ENCODE measurements around the gene CCDC187.

The CCDC187 gene

DNA sequence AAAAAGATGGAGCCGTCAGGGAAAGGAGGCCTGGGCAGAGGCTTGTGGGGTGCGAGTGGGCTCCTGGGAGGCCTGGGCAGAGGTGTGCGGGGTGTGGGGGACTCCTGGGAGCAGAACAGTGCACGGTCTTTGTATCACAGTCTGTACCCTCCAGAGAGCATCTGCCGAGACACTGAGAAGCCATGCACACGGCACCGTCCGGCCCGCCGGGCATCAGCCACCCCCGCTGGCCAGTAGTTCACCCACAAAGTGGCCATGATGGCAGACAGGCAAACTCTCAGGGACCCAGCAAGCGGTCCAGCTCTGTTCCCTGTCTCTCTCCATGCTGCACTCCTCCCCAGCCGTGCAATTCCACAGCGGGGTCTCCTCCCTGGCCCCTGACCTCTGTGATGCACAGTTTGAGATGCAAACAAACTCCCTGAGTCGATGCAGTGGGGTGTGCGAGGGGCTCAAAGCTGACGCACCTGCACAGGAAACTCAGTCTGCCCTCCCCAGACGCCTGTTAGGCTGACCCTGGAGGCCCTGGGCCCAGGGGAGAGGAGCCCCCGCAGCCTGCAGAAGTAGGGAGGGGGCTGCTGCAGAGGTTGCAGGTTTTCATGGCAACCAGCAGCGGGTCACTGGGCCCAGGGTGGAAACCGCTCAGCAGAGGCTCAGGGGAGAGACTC lies 14.3 kb upstream of the CCDC187 start:
- H3K27me3 ChIP-seq (ENCODE audit: control insufficient read depth, insufficient read depth, low read length): no peaks in the 10 kb centered on the region
- no peak overlapping the region for H3K4me3 ChIP-seq (ENCODE audit: low read depth, low read length)
- H3K9ac ChIP-seq (ENCODE audit: low read depth, low read length): no peak overlapping the region
- no peak overlapping the region for H3K27ac ChIP-seq (ENCODE audit: low read depth, low read length)
- no peaks in the 10 kb centered on the region for H3K36me3 ChIP-seq (ENCODE audit: control insufficient read depth, insufficient read depth, low read length)
- H3K9me3 ChIP-seq (ENCODE audit: control insufficient read depth, insufficient read depth, low read length): peaks cover 12% of the 10 kb centered on the region
- H3K4me1 ChIP-seq (ENCODE audit: control insufficient read depth, insufficient read depth, low read length): no peaks in the 10 kb centered on the region

DNA sequence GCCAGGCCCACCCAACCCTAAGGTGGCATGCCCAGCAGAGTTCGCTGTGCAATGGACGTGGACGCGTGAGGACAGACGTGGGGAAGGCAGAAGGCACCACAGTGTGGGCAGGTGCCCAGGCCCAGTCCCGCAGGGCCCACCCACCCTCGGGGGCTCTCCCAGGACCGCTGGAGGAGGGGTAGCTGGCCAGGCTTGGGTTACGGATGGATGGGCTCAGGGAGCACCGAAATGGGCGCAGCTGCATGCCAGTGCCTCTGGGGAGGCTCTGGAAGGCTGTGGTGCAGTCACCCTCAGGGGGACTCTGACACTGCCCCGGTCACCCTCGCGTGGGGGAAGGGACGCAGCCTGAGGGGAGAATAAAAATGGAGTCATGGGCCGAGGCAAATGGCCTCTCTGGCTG lies 13.8 kb upstream of the CCDC187 start:
- Histone ChIP-seq H3K36me3 (ENCODE audit: control insufficient read depth, insufficient read depth, low read length) (no peaks in the 10 kb centered on the region), H3K9ac (ENCODE audit: low read depth, low read length) (no peak overlapping the region), H3K9me3 (ENCODE audit: control insufficient read depth, insufficient read depth, low read length) (peaks cover 12% of the 10 kb centered on the region), H3K27me3 (ENCODE audit: control insufficient read depth, insufficient read depth, low read length) (no peaks in the 10 kb centered on the region), H3K27ac (ENCODE audit: low read depth, low read length) (no peak overlapping the region), H3K4me3 (ENCODE audit: low read depth, low read length) (no peak overlapping the region), H3K4me1 (ENCODE audit: control insufficient read depth, insufficient read depth, low read length) (no peaks in the 10 kb centered on the region)

DNA sequence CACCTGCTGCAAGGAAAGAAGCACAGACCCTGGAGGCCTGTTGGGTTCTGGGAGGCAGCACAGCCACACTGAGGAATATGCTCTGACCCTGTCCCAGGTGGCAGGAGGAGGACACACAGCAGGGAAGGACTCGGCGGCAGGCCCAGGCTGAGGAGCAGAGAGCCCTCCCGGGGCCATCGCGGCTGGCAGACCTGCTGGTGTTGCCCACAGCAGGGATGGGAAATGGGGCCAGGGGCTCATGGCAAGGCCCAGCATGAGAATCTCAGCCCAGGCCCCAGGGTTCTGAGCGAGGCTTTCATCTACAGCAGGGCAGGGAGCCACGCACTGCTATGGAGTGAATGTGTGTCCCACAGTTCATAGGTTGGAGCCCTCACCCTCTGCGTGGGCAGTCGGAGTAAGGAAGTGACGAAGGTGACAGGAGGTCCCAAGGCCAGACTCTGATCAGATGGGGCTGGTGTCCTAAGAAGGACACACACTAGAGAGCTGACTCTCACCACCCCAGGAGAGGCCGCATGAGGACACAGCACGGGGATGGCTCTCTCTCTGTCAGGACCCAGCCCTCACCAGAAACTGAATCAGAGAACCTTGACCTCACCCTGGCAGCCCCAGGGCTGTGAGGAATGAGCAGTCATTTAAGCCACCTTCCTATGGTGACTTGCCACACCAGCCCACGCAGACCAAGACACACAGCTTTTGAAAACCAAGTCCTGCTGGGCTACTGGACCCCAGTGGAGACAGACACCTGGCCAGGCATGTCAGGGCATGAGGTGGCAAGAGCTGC lies 13.2 kb upstream of the CCDC187 start:
- no peaks in the 10 kb centered on the region for H3K36me3 ChIP-seq (ENCODE audit: control insufficient read depth, insufficient read depth, low read length)
- no peak overlapping the region for H3K4me3 ChIP-seq (ENCODE audit: low read depth, low read length)
- H3K4me1 ChIP-seq (ENCODE audit: control insufficient read depth, insufficient read depth, low read length): no peaks in the 10 kb centered on the region
- peaks cover 12% of the 10 kb centered on the region for H3K9me3 ChIP-seq (ENCODE audit: control insufficient read depth, insufficient read depth, low read length)
- H3K27ac ChIP-seq (ENCODE audit: low read depth, low read length): no peak overlapping the region
- no peak overlapping the region for H3K9ac ChIP-seq (ENCODE audit: low read depth, low read length)
- H3K27me3 ChIP-seq (ENCODE audit: control insufficient read depth, insufficient read depth, low read length): no peaks in the 10 kb centered on the region

DNA sequence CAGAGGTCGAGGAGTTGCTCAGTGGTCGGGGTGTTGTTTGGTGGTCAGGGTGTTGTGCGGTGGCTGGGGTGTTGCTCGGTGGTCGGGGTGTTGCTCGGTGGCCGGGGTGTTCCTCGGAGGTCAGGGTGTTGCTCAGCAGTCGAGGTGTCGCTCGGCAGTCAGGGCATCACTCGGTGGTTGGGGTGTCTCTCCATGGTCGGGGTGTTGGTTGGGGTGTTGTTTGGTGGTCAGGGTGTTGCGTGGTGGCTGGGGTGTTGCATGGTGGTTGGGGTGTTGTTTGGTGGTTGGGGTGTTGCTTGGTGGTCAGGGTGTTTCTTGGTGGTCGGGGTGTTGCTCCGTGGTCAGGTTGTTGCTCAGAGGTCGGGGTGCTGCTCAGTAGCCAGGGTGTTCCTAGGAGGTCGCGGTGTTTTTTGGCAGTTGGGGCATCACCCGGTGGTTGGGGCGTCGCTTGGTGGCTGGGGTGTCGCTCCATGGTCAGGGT lies 12.4 kb upstream of the CCDC187 start:
- H3K4me3 ChIP-seq (ENCODE audit: low read depth, low read length): no peak overlapping the region
- H3K9me3 ChIP-seq (ENCODE audit: control insufficient read depth, insufficient read depth, low read length): peaks cover 12% of the 10 kb centered on the region
- no peak overlapping the region for H3K9ac ChIP-seq (ENCODE audit: low read depth, low read length)
- no peak overlapping the region for H3K27ac ChIP-seq (ENCODE audit: low read depth, low read length)
- no peaks in the 10 kb centered on the region for H3K27me3 ChIP-seq (ENCODE audit: control insufficient read depth, insufficient read depth, low read length)
- no peaks in the 10 kb centered on the region for H3K4me1 ChIP-seq (ENCODE audit: control insufficient read depth, insufficient read depth, low read length)
- no peaks in the 10 kb centered on the region for H3K36me3 ChIP-seq (ENCODE audit: control insufficient read depth, insufficient read depth, low read length)

DNA sequence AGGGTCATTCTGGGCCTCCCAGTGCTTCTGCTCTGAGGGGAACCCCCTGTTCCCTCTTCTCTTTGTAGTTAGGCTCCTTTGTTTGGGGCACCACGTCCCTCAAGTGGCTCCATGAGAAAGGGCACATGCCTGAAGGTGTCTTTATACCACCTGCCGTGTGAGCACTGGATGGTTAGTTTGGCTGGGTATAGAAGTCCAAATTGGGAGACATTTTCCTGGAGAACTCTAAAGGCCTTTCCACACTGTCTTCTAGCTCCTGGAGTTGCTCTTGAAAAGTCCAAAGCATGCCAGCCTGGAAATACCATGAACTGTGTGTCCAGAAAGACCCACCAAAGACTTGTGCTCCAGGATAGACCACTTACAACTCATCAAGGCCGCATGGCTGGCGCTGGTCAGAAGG lies 11.1 kb upstream of the CCDC187 start:
- peaks cover 12% of the 10 kb centered on the region for H3K9me3 ChIP-seq (ENCODE audit: control insufficient read depth, insufficient read depth, low read length)
- no peak overlapping the region for H3K27ac ChIP-seq (ENCODE audit: low read depth, low read length)
- H3K4me1 ChIP-seq (ENCODE audit: control insufficient read depth, insufficient read depth, low read length): no peaks in the 10 kb centered on the region
- no peaks in the 10 kb centered on the region for H3K36me3 ChIP-seq (ENCODE audit: control insufficient read depth, insufficient read depth, low read length)
- H3K4me3 ChIP-seq (ENCODE audit: low read depth, low read length): no peak overlapping the region
- no peak overlapping the region for H3K9ac ChIP-seq (ENCODE audit: low read depth, low read length)
- no peaks in the 10 kb centered on the region for H3K27me3 ChIP-seq (ENCODE audit: control insufficient read depth, insufficient read depth, low read length)

DNA sequence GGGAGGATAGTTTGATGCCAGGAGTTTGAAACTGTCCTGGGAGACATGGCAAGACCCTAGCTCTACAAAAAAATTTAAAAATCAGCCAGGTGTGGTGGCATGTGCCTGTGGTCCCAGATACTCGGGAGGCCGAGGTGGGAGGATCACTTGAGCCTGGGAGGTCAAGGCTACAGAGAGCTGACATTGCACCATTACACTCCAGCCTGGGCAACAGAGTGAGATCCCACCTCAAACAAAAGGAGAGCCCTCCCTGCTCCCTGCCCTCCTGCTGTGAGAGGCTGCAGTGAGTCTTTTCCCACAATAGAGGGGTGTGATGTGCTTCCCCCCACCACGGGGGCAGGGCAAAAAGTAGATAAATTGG lies 10.1 kb upstream of the CCDC187 start:
- no peaks in the 10 kb centered on the region for H3K36me3 ChIP-seq (ENCODE audit: control insufficient read depth, insufficient read depth, low read length)
- H3K4me1 ChIP-seq (ENCODE audit: control insufficient read depth, insufficient read depth, low read length): no peaks in the 10 kb centered on the region
- no peak overlapping the region for H3K27ac ChIP-seq (ENCODE audit: low read depth, low read length)
- H3K27me3 ChIP-seq (ENCODE audit: control insufficient read depth, insufficient read depth, low read length): no peaks in the 10 kb centered on the region
- H3K4me3 ChIP-seq (ENCODE audit: low read depth, low read length): no peak overlapping the region
- peaks cover 12% of the 10 kb centered on the region for H3K9me3 ChIP-seq (ENCODE audit: control insufficient read depth, insufficient read depth, low read length)
- no peak overlapping the region for H3K9ac ChIP-seq (ENCODE audit: low read depth, low read length)

DNA sequence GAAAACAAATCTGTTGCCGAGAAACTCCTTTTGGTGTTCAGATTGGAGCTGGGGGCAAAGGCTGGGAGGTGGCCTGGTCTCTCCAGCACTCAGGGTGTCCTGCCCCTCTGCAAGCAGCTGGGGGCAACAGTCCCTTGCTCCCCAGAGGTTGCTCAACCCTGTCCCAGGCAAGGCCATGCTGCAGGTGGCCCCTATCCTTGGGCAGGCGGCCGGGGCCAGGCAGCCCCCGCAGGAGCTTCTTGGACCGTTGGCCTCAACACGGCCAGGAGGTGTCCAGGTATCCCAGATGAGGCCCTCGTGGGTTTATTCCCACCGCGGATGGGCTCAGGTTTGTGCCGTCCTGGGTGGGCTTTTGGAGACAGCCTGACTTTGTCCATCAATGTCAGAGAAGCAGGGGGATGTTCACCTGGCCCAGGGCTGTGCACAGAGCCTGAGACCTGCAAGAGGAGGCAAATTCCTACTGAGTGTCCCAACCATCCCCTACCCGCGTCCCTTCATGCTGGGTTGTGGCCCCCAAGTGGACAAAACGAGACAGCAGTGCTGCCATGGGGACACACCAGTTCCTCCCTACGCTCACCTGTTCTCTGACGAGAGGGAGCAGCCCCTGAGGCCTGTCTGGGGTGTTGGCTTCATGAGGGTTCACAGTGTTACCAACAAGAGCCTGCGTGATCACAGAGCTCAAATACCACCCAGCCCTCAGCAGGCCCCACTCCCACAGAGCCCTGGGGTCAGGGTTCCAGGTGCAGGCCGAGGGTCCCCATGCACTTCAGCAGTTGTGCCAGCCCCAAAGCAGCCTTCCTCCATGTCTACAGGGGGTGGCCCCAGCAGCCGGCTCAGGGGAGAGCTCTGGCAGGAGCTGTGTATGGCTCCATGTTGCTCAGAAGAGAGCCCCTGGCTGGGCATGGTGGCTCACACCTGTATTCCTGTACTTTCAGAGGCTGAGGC lies 9.5 kb upstream of the CCDC187 start:
- H3K27me3 ChIP-seq (ENCODE audit: control insufficient read depth, insufficient read depth, low read length): no peaks in the 10 kb centered on the region
- peaks cover 12% of the 10 kb centered on the region for H3K9me3 ChIP-seq (ENCODE audit: control insufficient read depth, insufficient read depth, low read length)
- H3K9ac ChIP-seq (ENCODE audit: low read depth, low read length): no peak overlapping the region
- no peak overlapping the region for H3K27ac ChIP-seq (ENCODE audit: low read depth, low read length)
- H3K36me3 ChIP-seq (ENCODE audit: control insufficient read depth, insufficient read depth, low read length): no peaks in the 10 kb centered on the region
- H3K4me1 ChIP-seq (ENCODE audit: control insufficient read depth, insufficient read depth, low read length): no peaks in the 10 kb centered on the region
- H3K4me3 ChIP-seq (ENCODE audit: low read depth, low read length): no peak overlapping the region

DNA sequence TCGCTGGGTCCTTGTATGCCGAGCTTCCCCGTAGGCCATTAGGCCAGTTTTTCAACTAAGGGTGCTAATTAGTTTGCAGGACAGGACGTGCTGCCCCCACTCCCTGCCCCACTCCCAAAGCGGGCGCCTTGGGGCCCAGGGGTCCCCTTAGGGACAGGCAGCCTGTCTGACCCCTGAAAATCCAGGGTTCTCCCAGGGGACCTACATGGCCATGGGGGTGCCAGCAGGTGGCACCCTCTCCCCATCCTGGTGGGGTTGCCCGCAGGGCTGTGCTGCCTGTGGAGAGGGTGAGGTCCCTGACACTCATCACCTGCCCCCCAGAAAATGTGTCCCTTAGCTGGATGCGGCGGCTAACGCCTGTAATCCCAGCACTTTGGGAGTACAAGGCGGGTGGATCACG lies 8.5 kb upstream of the CCDC187 start:
- no peak overlapping the region for H3K27ac ChIP-seq (ENCODE audit: low read depth, low read length)
- H3K4me3 ChIP-seq (ENCODE audit: low read depth, low read length): no peak overlapping the region
- peaks cover 15% of the 10 kb centered on the region for H3K9me3 ChIP-seq (ENCODE audit: control insufficient read depth, insufficient read depth, low read length)
- H3K27me3 ChIP-seq (ENCODE audit: control insufficient read depth, insufficient read depth, low read length): no peaks in the 10 kb centered on the region
- no peaks in the 10 kb centered on the region for H3K36me3 ChIP-seq (ENCODE audit: control insufficient read depth, insufficient read depth, low read length)
- no peak overlapping the region for H3K9ac ChIP-seq (ENCODE audit: low read depth, low read length)
- H3K4me1 ChIP-seq (ENCODE audit: control insufficient read depth, insufficient read depth, low read length): no peaks in the 10 kb centered on the region

DNA sequence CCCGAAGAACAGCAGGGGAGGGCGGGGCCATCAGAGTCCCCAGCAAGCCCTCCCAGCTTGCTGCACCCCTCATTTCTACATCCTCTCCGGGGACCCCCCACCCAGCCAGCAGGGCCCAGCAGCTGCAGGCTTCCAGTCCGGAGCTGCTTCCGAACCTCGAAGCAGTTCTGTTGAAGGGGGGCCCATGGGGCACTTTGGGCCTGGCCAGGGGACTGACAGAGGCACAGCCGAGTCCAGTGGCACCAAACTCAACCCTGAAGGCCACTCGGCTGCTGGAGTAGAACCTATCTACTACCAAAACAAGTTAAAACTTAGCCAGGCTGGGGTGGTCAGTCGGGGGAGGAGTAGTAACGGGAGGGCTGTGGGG lies 8.1 kb upstream of the CCDC187 start:
- Histone ChIP-seq H3K36me3 (ENCODE audit: control insufficient read depth, insufficient read depth, low read length) (no peaks in the 10 kb centered on the region), H3K9me3 (ENCODE audit: control insufficient read depth, insufficient read depth, low read length) (peaks cover 15% of the 10 kb centered on the region), H3K27ac (ENCODE audit: low read depth, low read length) (no peak overlapping the region), H3K9ac (ENCODE audit: low read depth, low read length) (no peak overlapping the region), H3K27me3 (ENCODE audit: control insufficient read depth, insufficient read depth, low read length) (no peaks in the 10 kb centered on the region), H3K4me1 (ENCODE audit: control insufficient read depth, insufficient read depth, low read length) (no peaks in the 10 kb centered on the region), H3K4me3 (ENCODE audit: low read depth, low read length) (no peak overlapping the region)

DNA sequence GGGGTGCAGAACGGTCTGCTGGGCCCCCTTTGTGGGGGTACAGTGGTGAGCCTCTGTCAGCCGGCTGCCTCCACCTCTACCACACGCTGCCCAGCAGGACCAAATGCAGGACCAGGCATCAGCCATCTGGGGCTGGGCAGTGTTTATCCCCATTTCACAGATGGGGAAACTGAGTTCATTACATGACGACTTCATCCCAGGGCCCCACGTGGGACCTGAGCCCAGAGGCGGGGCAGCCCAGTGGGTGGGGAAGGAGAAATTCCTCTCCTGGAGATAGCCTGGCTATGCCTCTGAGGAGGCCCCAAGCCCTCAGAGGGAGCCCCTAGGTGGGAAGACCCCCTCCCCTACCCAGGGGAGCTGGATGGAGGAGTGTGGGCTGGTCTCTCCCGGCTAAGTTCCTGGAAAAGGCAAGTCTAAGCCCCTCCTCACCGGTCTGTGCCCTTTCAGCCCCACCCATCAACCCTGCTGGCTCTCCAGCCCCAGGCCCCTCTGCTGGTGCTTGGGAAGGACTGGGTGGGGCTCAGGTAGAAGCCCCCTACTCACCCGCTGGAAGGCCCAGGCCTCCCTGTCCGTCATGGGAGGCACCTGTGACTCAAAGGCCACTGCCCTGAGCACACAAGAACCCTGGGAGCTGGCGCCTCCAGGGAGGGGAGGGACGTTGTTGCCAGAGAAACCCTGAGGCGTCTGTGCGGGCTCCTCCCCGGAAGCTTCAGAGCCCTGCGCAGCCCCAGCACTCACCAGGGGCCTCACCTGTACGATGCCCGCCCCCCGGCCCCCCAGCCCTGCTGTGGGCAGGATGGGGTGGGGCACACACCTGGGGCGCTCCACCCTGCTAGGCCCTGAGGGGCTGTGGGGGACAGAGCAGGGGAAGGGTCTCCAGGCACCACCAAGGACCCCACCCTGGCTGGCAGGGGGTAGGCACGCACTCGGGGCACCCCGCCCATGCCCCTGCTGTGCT lies 7.4 kb upstream of the CCDC187 start:
- Histone ChIP-seq H3K4me1 (ENCODE audit: control insufficient read depth, insufficient read depth, low read length) (no peaks in the 10 kb centered on the region), H3K36me3 (ENCODE audit: control insufficient read depth, insufficient read depth, low read length) (no peaks in the 10 kb centered on the region)

More for the DNA sequence above, 7.4 kb upstream of the CCDC187 start:
- H3K27me3 ChIP-seq (ENCODE audit: control insufficient read depth, insufficient read depth, low read length): no peaks in the 10 kb centered on the region
- no peak overlapping the region for H3K27ac ChIP-seq (ENCODE audit: low read depth, low read length)
- no peak overlapping the region for H3K4me3 ChIP-seq (ENCODE audit: low read depth, low read length)
- no peak overlapping the region for H3K9ac ChIP-seq (ENCODE audit: low read depth, low read length)
- H3K9me3 ChIP-seq (ENCODE audit: control insufficient read depth, insufficient read depth, low read length): peaks cover 15% of the 10 kb centered on the region
